IPS-NIHi7 (cell line): Measurements from ENCODE around the gene SOAT2.
A peak's percentile ranks its signal among the peaks of the same experiment; 100 is the strongest.
"Not testable (repeated sequence)": the region's sequence is repeated elsewhere in the genome, so short reads cannot be mapped to it uniquely, and the experiment has no call there.

ENCODE experiments used
- DNase-seq: peaks from one replicate; pipeline ENCODE4 v3.0.0; 2012; ENCODE audit warnings: mixed read lengths; ENCODE audit errors: extremely low spot score

SOAT2 gene

GRCh38 chr12:53145383-53146260, 42.3 kb downstream of the SOAT2 start:
- no peak for DNase-seq

DNA sequence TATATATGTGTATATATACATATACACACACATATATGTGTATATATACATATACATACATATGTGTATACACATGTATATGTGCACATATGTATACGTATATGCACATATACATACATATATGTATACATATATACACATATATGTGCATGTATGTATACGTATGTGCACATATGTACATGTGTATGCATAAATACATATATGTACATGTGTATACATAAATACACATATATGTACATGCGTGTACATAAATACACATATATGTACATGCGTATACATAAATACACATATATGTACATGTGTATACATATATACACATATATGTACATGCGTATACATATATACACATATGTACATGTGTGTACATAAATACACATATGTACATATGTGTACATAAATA, 43.9 kb downstream of the SOAT2 start:
- DNase-seq = no peak

DNA sequence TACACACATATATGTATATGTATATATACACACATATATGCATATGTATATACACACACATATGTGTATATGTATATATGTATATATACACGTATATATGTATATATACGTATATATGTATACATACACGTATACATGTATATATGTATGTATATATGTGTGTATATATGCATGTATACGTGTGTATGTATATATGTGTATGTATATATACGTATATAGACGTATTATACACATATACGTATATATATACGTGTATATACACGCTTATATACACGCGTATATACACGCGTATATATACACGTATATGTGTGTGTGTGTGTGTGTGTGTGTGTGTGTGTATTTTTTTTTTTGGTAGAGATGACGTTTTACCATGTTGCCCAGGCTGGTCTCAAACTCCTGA, 44.4 kb downstream of the SOAT2 start:
- no peak for DNase-seq

DNA sequence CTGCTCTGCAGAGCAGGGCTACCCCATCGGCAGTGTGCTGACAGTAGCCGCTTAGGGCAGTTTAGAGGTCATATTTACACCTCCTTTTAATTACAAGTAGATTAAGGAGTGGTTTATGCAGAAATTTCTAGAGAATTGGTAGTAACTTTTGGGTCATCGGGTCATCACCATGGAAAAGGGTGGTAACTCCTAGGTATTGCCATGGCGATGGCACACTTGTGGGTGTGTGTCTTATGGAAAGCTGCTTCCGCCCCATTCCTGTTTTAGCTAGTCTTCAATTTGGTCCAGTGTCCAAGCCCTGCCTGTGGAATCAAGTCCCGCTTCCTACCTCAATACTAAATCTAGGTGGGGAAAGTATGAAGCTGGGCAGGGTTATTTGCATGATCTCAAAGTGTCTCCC, 47.8 kb downstream of the SOAT2 start:
- no peak for DNase-seq

GRCh38 chr12:53152390-53152789, 49.1 kb downstream of the SOAT2 start:
- DNase-seq = no peak

DNA sequence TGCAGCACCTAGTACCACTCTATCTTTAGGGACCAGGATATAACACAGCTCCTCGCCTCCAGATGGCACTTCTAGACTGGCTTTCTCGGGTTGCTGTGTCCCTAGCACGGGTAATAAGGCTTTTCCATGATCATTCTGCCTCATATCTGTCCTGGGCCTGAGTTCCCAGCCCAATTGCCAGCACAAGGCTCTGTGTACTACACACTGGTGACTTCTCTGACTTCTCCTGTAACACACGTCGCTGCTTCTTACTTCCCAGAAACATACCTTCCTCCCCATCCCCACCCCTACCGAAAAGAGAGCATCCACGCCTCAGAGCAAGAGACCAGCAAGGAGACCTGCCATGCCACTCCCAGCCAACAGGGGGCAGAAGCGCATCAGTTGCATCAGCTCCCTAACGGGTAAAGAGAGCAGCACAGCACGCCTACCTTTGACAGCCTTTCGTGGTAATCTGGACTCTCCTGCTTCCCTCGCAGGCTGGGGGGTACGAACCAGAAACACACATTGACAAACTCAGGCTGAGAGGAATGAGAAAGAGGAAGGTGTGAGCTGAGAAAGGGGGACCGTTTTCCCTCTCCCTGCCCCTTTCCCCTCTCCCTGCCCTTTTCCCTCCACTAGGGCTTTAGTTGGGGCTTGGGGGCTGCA, 56.0 kb downstream of the SOAT2 start:
- DNase-seq = peak; percentile 96

GRCh38 chr12:53160000-53160399, 56.7 kb downstream of the SOAT2 start:
- no peak for DNase-seq

DNA sequence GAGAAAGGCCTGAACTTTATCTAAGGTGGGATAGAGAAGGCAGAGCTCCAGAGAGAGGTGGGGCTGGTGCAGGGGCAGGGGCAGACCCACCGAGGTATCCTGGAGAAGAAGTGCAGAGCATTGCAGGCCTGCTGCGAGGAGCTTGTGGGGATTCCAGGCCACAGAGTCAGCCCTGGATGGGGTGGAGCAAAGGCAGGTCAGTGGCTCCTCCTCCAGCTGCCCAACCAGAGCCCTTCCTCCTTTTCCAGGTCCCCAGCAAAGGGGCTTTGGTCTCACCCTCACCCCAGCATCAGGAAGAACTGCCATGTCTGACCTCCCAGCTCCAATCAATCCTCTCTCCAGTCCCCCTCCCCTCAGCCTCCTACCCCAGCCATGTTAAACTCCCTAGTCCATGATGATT, 57.4 kb downstream of the SOAT2 start:
- no peak for DNase-seq

GRCh38 chr12:53161119-53161911, 58.0 kb downstream of the SOAT2 start:
- no peak for DNase-seq

DNA sequence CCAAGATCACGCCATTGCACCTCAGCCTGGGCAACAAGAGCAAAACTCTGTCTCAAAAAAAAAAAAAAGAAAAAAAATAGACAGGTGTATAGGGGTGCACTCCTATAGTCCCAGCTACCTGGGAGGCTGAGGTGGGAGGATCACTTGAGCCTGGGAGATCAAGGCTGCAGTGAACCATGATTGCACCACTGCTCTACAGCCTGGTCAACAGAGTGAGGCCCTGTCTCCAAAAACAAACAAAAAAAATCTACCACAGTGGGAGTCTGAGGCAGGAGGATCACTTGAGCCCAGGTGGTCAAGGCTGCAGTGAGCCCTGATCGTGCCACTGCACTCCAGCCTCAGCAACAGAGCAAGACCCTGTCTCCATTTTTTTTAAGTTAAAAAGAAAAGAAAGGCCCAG, 59.7 kb downstream of the SOAT2 start:
- not testable (repeated sequence) for DNase-seq

- DNase-seq = no peak
These were observed 63.6 kb downstream of the SOAT2 start for GRCh38 chr12:53166837-53167236.

GRCh38 chr12:53169644-53170043, 66.4 kb downstream of the SOAT2 start:
- DNase-seq = no peak

GRCh38 chr12:53170215-53170614, 66.9 kb downstream of the SOAT2 start:
- no peak for DNase-seq

GRCh38 chr12:53170876-53171724, 67.8 kb downstream of the SOAT2 start:
- DNase-seq = no peak

DNA sequence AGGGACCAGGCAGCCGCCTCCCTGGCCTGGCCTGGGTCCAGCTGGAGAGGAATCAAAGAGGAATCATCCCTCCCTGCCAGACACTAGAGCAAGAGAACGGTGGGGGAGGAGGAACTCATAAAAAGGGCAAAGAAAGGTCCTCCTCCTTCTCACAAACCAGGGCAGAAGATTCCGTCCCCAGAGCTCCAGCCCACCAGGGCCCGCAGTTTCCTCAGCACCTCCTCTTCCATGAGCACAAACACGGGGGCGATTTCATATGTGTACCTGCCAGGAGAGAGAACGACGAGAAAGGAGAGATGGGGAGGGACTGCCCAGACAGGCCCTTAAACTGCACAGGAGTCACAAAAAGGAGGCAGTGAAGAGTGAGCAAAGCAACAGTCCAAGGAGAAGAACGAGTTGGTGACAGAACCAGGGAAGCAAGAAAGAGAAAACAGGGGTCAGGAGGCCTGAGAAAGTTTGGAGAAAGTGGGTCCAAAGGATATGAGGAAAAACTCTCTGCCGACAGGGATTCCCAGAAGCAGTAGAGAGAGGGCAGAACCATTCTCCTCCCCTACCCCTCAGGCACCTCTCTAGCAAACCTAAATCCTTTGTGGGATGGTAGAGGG, 68.5 kb downstream of the SOAT2 start:
- no peak for DNase-seq

GRCh38 chr12:53172352-53172751, 69.1 kb downstream of the SOAT2 start:
- DNase-seq = no peak

DNA sequence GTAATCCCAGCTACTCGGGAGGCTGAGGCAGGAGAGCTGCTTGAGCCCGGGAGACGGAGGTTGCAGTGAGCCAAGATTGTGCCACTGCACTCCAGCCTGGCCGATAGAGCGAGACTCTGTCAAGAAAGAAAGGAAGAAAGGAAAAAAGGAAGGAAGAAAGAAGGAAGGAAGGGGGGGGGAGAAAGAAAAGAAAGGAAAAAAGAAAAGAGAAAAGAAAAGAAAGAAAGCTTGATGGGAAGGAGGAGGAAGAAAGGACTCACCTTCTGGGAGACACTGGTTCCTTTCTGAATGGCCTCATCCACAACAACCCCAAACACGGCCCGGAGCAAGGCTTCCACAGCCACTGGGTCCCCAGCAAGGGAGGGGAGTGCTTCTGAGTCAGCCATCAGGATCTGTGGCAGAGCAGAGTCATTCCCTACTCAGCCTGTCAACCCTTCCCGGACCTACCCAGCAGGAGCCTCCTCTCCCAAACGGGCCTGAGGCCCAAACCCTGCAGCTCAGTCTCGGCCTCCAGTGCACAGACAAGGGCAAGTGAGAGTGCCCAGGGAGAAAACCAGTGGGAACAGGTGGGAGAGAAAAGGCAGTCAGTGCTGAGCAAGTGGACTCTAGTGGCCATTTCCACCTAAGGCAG, 69.9 kb downstream of the SOAT2 start:
- no peak for DNase-seq
